Measurements from ENCODE around the gene LPIN2.

- TF ChIP-seq CREB1 (CRISPR knock-in tag; IDR thresholded peaks at IDR 0.05; ENCODE audit: low read depth): no peak
- no peak for TF ChIP-seq ZNF331 (CRISPR knock-in tag; IDR thresholded peaks at IDR 0.05; ENCODE audit: low read depth)
- TF ChIP-seq REST (IDR thresholded peaks at IDR 0.05; ENCODE audit: unreplicated experiment): no peak
- TF ChIP-seq CTCF (conservative IDR thresholded peaks at IDR 0.05; ENCODE audit: low read depth in 2 of 2): no peak
These were observed 42.3 kb upstream of the LPIN2 start for GRCh38 chr18:3055186-3055728.
